ENCODE results near the gene CDON.
A peak's percentile ranks its signal among the peaks of the same experiment; 100 is the strongest.

The CDON gene

DNA sequence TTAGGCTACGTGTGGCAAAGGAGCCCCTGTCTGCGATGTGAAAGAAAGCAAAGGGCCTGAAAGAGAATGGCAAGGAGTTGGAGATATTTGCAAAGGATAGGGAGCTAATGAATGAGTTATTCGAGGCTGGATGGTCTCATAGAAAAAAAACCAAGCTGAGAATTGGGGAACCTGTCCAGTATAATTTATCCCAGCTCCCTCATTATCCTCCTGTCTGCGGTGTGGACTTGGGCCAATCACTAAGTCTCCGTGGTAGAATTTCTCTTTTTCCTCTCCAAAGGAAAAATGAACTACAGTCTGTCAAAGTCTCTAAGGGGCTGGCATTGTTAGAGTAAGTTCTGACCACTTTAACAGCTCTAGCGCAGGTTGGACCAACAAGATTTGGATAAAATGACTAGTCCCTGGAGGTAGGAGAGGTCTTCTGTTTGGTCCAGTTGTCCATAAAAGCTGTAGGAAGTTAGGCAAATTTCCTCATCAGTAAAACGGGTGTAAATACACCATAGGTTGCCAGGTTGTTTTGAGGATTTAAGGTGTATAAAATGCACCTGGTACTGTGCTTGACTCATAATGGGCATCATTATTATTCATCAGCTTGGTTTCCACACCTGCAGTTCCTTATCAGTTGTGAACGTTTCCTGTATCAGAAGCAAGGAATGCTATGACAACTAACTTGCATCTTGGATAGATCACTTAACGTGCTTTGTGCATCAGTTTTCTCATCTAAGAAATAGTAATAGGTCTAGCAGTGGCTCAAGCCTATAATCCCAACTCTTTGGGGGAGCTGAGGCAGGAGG is 10.3 kb upstream of the CDON start:
- H3K4me3 ChIP-seq (ENCODE audit: insufficient read depth, low read length, poor library complexity, severe bottlenecking) = no peak overlapping the region
- H3K79me2 ChIP-seq (ENCODE audit: insufficient read depth, low read length) = no peaks in the 10 kb centered on the region
- H3K9ac ChIP-seq (ENCODE audit: low read length) = no peak overlapping the region
- H4K20me1 ChIP-seq (ENCODE audit: low read depth, low read length) = no peaks in the 10 kb centered on the region
- H2AFZ ChIP-seq (ENCODE audit: low read depth, low read length, severe bottlenecking) = no peak overlapping the region
- no peaks in the 10 kb centered on the region for H3K36me3 ChIP-seq (ENCODE audit: low read length)
- H3K9me2 ChIP-seq (replicated peaks; ENCODE audit: insufficient read depth, low read length) = no peaks in the 10 kb centered on the region
- H3K4me2 ChIP-seq (ENCODE audit: low read depth, low read length, poor library complexity, severe bottlenecking) = no peak overlapping the region
- H3F3A ChIP-seq (ENCODE audit: insufficient read depth) = no peaks in the 10 kb centered on the region
- TF ChIP-seq EZH2phosphoT487 (conservative IDR thresholded peaks at IDR 0.05; ENCODE audit: low read length) = no peak
- TF ChIP-seq, protein P1, sequence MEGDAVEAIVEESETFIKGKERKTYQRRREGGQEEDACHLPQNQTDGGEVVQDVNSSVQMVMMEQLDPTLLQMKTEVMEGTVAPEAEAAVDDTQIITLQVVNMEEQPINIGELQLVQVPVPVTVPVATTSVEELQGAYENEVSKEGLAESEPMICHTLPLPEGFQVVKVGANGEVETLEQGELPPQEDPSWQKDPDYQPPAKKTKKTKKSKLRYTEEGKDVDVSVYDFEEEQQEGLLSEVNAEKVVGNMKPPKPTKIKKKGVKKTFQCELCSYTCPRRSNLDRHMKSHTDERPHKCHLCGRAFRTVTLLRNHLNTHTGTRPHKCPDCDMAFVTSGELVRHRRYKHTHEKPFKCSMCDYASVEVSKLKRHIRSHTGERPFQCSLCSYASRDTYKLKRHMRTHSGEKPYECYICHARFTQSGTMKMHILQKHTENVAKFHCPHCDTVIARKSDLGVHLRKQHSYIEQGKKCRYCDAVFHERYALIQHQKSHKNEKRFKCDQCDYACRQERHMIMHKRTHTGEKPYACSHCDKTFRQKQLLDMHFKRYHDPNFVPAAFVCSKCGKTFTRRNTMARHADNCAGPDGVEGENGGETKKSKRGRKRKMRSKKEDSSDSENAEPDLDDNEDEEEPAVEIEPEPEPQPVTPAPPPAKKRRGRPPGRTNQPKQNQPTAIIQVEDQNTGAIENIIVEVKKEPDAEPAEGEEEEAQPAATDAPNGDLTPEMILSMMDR (IDR thresholded peaks at IDR 0.05; ENCODE audit: insufficient read depth, low read length, poor library complexity, severe bottlenecking) = no peak
- H3K27ac ChIP-seq (ENCODE audit: low read depth, low read length) = no peak overlapping the region
- H3K27me3 ChIP-seq (ENCODE audit: low read length) = no peaks in the 10 kb centered on the region
- no peaks in the 10 kb centered on the region for H3K9me3 ChIP-seq (ENCODE audit: insufficient read depth, low read length)

DNA sequence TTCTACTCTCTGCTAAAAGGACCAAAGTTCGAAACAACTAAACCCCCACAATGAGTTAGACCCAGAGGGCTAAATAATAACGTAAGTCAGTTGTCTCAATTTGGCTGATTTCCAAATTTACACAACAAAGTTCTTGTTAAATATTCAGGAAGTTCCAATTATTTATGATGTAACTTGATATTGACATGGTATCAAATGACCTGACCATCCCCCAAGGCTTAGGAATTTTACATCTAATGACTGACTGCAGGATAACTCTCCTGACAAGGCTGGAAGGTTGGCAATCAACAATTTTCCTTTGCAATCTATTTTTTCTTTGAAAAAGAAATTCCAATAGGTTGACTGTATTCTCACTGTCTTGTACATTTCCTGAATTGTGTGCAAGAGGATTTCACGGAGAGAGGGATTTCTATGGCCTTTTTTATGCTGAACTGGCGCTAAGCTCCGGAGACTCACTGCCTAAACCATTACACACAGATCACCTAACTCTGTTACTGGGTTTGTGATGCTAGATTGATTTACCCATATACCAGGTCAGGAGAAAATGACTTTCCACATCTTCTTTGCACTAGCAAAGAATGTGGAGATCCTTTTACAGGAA is 9.6 kb upstream of the CDON start:
- H3F3A ChIP-seq (ENCODE audit: insufficient read depth) = no peaks in the 10 kb centered on the region
- TF ChIP-seq EZH2phosphoT487 (conservative IDR thresholded peaks at IDR 0.05; ENCODE audit: low read length) = no peak
- TF ChIP-seq, protein P1 (IDR thresholded peaks at IDR 0.05; ENCODE audit: insufficient read depth, low read length, poor library complexity, severe bottlenecking) = no peak
- H3K36me3 ChIP-seq (ENCODE audit: low read length) = no peaks in the 10 kb centered on the region
- no peaks in the 10 kb centered on the region for H4K20me1 ChIP-seq (ENCODE audit: low read depth, low read length)
- no peak overlapping the region for H3K4me3 ChIP-seq (ENCODE audit: insufficient read depth, low read length, poor library complexity, severe bottlenecking)
- no peaks in the 10 kb centered on the region for H3K9me2 ChIP-seq (replicated peaks; ENCODE audit: insufficient read depth, low read length)
- no peak overlapping the region for H3K27ac ChIP-seq (ENCODE audit: low read depth, low read length)
- no peak overlapping the region for H3K9ac ChIP-seq (ENCODE audit: low read length)
- H2AFZ ChIP-seq (ENCODE audit: low read depth, low read length, severe bottlenecking) = no peak overlapping the region
- no peaks in the 10 kb centered on the region for H3K9me3 ChIP-seq (ENCODE audit: insufficient read depth, low read length)
- no peaks in the 10 kb centered on the region for H3K79me2 ChIP-seq (ENCODE audit: insufficient read depth, low read length)
- no peaks in the 10 kb centered on the region for H3K27me3 ChIP-seq (ENCODE audit: low read length)
- no peak overlapping the region for H3K4me2 ChIP-seq (ENCODE audit: low read depth, low read length, poor library complexity, severe bottlenecking)

DNA sequence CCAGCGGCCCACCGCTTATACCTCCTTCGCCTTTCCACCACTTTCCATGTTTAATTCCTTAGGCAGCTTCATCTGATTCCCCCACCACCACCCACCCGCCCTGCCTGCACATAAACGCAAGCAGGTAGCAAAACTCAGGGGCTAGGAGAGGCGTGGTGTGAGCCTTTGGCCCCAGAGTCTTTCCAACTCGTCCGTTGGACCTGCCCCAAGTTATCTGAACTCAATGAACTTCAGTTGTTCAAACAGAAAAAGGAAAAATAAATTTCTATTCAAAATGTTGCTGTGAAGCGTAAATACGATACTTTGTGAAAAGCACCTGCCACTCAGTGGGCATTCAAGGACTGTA is 814 bp upstream of the CDON start:
- Histone ChIP-seq H3K4me2 (ENCODE audit: low read depth, low read length, poor library complexity, severe bottlenecking) (peak overlapping the region; percentile 46), H3K36me3 (ENCODE audit: low read length) (no peaks in the 10 kb centered on the region), H3K9me3 (ENCODE audit: insufficient read depth, low read length) (no peaks in the 10 kb centered on the region), H3K27ac (ENCODE audit: low read depth, low read length) (no peak overlapping the region), H3K79me2 (ENCODE audit: insufficient read depth, low read length) (no peaks in the 10 kb centered on the region), H3K9me2 (replicated peaks; ENCODE audit: insufficient read depth, low read length) (no peaks in the 10 kb centered on the region), H3F3A (ENCODE audit: insufficient read depth) (no peaks in the 10 kb centered on the region), H4K20me1 (ENCODE audit: low read depth, low read length) (no peaks in the 10 kb centered on the region), H3K9ac (ENCODE audit: low read length) (no peak overlapping the region), H2AFZ (ENCODE audit: low read depth, low read length, severe bottlenecking) (peak overlapping the region; percentile 77), H3K4me3 (ENCODE audit: insufficient read depth, low read length, poor library complexity, severe bottlenecking) (no peak overlapping the region), H3K27me3 (ENCODE audit: low read length) (no peaks in the 10 kb centered on the region)
- TF ChIP-seq, protein P1 (IDR thresholded peaks at IDR 0.05; ENCODE audit: insufficient read depth, low read length, poor library complexity, severe bottlenecking) = no peak
- no peak for TF ChIP-seq EZH2phosphoT487 (conservative IDR thresholded peaks at IDR 0.05; ENCODE audit: low read length)

Data from SU-DHL-6 (cell line).